GM18951 (cell line): ENCODE measurements around the gene TUBB3.
"Not testable (repeated sequence)": the region's sequence is repeated elsewhere in the genome, so short reads cannot be mapped to it uniquely, and the experiment has no call there.

ENCODE experiments used
- POLR2A ChIP-seq: IDR thresholded peaks from 4 replicates; pipeline ENCODE4 v1.6.1; 2011; ENCODE audit warnings: mild to moderate bottlenecking; ENCODE audit not compliant: insufficient read length, insufficient read depth; ENCODE audit errors: extremely low read depth
- in situ Hi-C: fragments of 300-500 bp; cut with MboI; formaldehyde crosslinking; loops from one replicate; pipeline ENCODE4 v1.12.0; 2022; ENCODE audit warnings: low sequenced_read_pairs, mixed read lengths, inconsistent platforms; ENCODE audit not compliant: unreplicated experiment

The TUBB3 gene

GRCh38 chr16:89962754-89963498 is 39.8 kb downstream of the TUBB3 start:
- in situ Hi-C loops, result no loop called here
- TF ChIP-seq POLR2A, result no peak

DNA sequence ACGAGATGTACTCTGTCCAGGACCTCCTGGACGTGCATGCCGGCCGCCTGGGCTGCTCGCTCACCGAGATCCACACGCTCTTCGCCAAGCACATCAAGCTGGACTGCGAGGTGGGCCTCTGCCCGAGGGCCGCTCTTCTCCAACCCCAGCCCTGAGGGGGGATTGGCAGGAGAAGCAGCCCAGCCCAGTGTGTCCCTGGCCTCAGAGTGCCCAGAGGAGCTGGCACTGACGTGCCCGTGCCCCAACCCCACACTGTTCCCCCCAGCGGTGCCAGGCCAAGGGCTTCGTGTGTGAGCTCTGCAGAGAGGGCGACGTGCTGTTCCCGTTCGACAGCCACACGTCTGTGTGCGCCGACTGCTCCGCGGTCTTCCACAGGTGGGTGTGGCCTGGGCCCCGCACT is 41.1 kb downstream of the TUBB3 start:
- TF ChIP-seq POLR2A, result no peak
- in situ Hi-C loops, result no loop called here

- in situ Hi-C loops, result no loop called here
- no peak for TF ChIP-seq POLR2A
Observed at GRCh38 chr16:89965447-89966225, 42.5 kb downstream of the TUBB3 start.

GRCh38 chr16:89966756-89967155 is 43.6 kb downstream of the TUBB3 start:
- in situ Hi-C loops, result no loop called here
- TF ChIP-seq POLR2A, result no peak

- in situ Hi-C loops, result not testable (repeated sequence)
Observed at GRCh38 chr16:89967436-89967835, 44.3 kb downstream of the TUBB3 start.

- in situ Hi-C loops, result not testable (repeated sequence)
Observed at GRCh38 chr16:89968074-89968473, 44.9 kb downstream of the TUBB3 start.

- in situ Hi-C loops, result no loop called here
Observed at GRCh38 chr16:89969741-89970410, 46.7 kb downstream of the TUBB3 start.

DNA sequence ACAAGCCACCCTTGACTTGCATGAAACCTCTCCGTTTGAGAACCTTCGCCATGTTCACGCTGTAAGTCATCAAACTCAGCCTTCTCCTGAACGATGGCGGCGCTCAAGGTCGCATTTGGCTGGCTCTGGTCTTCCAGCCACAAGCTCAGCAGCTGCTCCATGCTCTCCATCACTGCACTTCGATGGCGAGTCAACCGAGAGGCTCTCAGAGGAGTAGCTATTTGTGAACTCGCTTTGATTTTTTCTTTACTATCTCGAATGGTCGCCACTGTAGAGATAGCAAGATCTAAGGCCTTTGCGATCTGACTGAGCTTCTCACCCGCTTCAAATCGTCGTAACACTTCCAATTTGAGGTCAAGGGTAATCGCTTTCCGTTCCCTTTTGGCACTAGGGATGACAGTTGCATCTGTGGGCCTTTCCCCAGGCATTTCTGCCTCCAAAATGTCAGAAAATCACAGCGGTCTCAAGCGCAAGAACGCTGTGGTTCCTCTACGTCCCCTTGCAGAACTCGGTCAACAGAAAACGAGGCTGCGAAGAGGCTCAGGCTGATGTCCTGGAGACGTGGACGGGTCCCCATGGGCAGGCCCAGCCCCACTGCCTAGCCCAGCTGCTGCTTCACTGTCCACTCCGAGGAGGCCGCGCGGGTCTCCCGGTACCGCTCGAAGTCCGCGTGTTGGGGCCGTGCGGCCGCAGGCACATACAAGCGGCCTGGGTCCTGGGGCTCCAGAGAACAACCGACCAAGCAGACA is 48.5 kb downstream of the TUBB3 start:
- TF ChIP-seq POLR2A, result no peak

More at GRCh38 chr16:89969741-89970410, 46.7 kb downstream of the TUBB3 start:
- TF ChIP-seq POLR2A, result no peak

DNA sequence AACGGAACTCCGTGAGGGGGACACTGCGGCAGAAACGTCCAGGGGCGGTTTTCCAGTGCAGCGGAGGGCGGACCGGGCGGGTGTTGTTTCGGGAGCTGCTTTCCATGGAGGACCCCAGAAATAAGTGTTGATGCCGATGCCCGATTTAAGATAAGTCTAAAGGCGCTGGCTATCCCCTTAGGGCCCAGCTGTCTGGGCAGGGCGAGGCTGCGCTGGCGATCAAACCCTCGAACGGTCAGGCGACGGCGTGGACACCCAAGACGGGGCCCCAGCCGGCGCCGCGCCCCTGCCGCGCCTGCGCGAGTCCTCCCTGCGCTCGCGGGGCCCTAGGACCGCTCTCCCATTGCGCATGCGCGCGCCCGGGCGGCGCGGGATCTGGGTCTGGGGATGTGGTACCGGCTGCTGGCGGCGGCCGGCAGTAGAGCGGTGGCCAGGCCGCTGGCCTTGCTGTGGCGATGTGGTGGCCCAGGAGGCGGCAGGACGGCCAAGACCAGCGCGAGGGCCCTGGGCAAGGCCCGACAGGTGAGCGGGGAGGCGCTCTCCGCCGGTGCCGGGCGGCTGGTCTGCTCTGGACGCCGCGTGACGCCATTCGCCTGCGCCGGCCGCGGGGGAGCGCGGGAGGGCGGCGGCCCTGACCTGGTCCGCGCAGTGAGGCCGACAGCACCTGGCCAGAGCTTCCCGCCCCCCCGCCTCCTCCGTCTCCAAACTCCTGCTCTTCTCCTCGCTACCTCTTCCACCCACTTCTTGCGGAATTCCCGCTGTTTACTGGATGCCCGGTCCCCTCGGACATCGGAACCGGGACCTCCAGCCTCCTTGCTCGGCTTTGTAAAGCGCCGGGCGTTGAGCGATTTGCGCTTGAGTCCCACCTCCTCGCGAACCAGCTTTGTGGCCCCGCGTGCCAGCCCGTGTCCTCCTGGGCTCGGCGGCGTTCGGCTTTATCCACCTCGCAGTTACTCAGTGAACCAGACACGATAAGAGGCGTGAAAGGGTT is 49.4 kb downstream of the TUBB3 start:
- in situ Hi-C loops, result no loop called here
- peak; percentile 97 for TF ChIP-seq POLR2A

More for the DNA sequence above, 48.5 kb downstream of the TUBB3 start:
- in situ Hi-C loops, result no loop called here

DNA sequence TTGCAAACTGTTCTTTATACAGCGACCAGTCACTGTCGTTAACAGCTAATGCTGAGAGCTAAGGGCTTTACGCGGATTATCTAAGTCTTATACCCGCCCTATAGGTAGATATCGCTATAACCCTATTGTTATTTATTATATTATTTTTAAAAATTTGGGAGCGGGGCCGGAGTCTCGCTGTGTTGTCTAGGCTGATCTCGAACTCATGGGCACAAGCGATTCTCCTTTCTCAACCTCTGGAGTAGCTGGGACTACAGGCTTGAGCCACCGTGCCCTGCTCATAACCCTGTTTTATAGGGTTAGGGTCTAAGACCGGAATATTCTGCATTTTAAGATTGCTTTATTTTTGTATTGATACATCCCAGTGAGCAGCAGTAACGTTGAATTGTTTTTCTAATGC is 50.1 kb downstream of the TUBB3 start:
- in situ Hi-C loops, result no loop called here
- no peak for TF ChIP-seq POLR2A

GRCh38 chr16:89973654-89974335 is 50.7 kb downstream of the TUBB3 start:
- in situ Hi-C loops, result no loop called here
- TF ChIP-seq POLR2A, result no peak

DNA sequence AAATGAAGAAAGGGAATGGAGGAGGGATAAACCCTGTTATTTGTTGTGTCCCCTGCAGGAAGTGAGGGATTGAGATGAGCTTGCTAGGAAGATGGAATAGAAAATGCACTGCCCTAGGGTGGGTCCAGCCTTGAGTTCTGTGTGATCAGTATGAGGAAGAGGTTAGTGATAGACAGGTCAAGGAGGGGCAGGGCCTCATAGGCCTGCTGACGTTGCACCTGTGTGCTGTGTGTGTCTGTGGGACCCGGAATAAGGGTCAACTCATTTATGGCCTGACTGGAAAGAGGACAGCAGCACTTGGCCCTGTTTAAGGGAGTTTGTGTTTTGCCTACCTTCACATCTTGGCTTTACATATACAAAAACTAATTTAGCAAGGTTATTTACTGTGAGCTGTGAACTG is 51.7 kb downstream of the TUBB3 start:
- TF ChIP-seq POLR2A, result no peak
- in situ Hi-C loops, result no loop called here

- no peak for TF ChIP-seq POLR2A
- in situ Hi-C loops, result no loop called here
Observed at GRCh38 chr16:89981414-89981813, 58.3 kb downstream of the TUBB3 start.
